Stimulated activated CD8-positive, alpha-beta memory T cell treated with anti-CD3 and anti-CD28 coated beads, Interleukin-4, amount 100 ng/mL, for 24 hours (primary cell): ENCODE data around the gene NME2.
"Not testable (repeated sequence)": the region's sequence is repeated elsewhere in the genome, so short reads cannot be mapped to it uniquely, and the experiment has no call there.

Source experiments
- DNase-seq: peaks from one replicate; pipeline ENCODE4 v3.0.0-alpha.2; 2020; ENCODE audit warnings: low read depth

Gene NME2

DNA sequence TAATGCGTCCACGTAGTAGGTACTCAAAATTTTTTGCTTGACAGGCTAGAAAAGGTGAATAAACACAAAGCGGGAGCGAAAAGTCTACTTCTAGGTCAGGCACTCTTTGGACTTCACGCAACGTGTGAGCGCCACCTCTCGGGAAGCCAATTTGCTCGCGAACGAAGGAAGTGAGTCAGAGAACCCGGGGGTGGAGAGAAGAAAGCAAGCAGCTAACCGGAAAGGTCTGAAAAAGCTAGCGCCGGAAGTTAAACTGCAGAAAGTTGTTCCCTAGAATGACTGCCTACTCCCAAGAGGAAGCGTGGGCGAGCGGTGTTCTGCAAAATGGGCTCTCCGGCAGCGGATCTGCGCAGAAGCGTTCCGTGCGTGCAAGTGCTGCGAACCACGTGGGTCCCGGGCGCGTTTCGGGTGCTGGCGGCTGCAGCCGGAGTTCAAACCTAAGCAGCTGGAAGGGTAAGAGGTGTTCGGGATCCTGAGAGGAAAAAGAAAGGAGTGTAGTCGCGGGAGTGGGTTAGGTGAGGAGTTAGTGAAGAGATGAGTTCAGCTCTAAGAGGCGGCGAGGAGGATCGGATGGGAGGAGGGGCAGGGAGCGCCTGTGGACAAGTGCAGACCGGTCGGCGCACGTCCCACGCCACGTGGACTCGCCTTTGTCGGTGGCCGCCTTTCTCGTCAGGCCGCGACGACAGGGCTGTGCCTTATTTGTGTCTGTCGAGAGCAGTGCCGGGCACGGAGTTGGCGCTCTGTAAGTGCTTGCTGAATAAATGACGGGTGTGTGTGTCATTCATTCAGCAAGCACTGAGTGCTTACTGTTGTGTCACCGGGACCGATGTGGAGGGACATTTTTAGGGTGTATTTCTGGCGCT lies 12.8 kb upstream of the NME2 start, which contains the start of gene NME1:
Gene NME1, plus strand, starts transcription at position 350 of the 863 bp plus-strand sequence. CDS start 2,096 bp downstream, outside the sequence.
- peak; percentile 94 for DNase-seq

- no peak for DNase-seq
These were observed 12.0 kb upstream of the NME2 start for GRCh38 chr17:51154176-51154575.

- DNase-seq: no peak
These were observed 10.8 kb upstream of the NME2 start for GRCh38 chr17:51155416-51155815.

GRCh38 chr17:51159604-51160003 lies 6.6 kb upstream of the NME2 start:
- DNase-seq: no peak

DNA sequence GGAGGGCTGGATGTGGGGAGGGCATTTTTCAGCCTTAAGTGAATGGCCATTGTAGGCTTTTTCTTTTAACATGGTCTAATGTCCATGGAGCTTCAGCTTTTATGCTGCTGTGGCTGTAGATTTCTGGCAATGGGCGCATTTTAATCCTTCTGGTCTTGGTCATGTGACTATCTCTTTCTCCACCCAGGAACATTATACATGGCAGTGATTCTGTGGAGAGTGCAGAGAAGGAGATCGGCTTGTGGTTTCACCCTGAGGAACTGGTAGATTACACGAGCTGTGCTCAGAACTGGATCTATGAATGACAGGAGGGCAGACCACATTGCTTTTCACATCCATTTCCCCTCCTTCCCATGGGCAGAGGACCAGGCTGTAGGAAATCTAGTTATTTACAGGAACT lies 4.7 kb upstream of the NME2 start:
- DNase-seq: no peak

GRCh38 chr17:51164911-51165679 lies 1.1 kb upstream of the NME2 start:
- no peak for DNase-seq

DNA sequence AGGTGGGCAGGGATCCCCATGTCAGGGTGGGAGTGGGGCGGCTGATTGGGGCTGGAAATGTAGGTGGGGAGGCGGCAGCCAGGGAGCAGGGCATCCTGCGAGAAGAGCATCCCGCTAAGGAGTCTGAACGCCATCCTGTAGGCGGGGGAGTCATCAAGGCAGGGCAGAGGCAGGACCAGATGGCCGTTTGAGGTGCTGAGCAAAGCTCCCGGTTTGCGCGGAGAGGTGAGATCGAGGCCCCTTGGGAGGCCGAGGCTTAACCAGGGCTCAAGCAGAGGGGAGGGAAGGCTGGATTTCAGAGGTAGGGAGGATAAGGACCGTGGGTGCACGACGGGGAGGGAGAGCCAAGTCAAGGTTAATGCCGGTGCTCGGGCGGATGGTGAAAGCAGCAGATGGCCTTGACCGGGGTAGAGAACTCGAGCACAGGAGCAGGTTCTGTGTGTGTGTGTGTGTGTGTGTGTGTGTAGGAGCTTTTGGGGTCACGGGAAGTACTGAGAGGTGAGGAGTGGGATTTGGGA lies 472 bp upstream of the NME2 start:
- DNase-seq: peak; percentile 4

GRCh38 chr17:51166987-51167931 lies 1.0 kb downstream of the NME2 start:
- peak; percentile 55 for DNase-seq

GRCh38 chr17:51169340-51169739 lies 3.1 kb downstream of the NME2 start:
- no peak for DNase-seq

DNA sequence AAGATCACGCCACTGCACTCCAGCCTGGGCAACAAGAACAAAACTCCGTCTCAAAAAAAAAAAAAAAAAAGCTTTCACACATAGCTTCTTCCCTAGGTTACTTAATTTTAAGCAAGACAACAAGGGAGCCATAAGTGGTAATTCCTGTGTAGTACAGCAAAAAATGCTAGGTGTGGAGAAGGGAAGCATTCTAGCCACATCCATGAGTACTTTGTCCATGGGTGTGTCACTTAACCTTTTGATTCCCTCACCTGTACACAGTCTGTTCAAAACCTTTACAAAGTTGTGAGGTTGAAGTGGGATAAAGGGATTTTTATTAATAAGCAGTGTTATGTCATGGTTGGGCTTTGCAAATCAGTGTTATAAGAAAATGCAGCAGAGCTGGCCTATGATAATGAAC lies 4.5 kb downstream of the NME2 start:
- no peak for DNase-seq

DNA sequence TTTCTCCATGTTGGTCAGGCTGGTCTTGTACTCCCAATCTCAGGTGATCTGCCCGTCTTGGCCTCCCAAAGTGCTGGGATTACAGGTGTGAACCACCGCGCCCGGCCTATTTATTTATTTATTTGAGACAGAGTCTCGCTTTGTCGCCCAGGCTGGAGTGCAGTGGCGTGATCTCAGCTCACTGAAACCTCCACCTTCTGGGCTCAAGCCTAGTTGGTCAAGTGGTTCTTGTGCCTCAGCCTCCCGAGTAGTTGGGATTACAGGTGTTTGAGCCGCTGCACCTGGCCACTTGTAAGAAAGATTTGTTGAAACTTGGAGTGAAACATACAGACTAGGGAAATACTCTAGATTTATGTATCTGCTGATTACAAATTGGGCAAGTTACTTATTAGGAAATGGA lies 5.8 kb downstream of the NME2 start:
- not testable (repeated sequence) for DNase-seq

GRCh38 chr17:51180486-51180885 lies 14.3 kb downstream of the NME2 start:
- DNase-seq: no peak

- no peak for DNase-seq
These were observed 17.9 kb downstream of the NME2 start for GRCh38 chr17:51184124-51184523.

DNA sequence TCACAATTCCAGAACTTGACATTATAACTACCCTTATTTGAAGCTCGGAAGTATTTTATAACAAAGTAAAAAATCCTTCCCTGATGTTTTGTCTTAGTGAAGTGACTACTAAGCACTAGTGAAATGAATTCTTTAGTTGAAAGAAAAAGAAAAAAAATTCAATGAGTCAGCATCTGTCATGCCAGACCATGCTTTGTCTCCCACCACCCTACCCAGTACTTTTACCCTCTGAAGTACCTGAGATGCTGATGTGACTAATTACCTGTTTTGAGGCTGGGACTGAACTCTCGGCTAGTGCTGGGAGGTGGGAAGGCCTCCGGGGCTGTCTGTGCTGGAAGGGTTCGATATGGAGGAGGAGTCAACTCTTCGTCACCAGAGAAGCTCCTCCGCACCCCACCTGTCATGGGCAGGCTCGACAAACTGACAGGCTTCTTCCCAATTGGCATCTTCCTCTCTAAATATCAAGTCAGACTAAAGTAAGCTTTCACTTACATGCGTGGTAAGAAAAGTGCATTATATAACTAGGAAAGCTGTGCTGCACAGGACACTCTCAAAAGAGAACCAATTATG lies 19.6 kb downstream of the NME2 start:
- DNase-seq: no peak

GRCh38 chr17:51188271-51188833 lies 22.1 kb downstream of the NME2 start:
- DNase-seq: no peak

- DNase-seq: no peak
These were observed 23.0 kb downstream of the NME2 start for GRCh38 chr17:51189162-51189561.

DNA sequence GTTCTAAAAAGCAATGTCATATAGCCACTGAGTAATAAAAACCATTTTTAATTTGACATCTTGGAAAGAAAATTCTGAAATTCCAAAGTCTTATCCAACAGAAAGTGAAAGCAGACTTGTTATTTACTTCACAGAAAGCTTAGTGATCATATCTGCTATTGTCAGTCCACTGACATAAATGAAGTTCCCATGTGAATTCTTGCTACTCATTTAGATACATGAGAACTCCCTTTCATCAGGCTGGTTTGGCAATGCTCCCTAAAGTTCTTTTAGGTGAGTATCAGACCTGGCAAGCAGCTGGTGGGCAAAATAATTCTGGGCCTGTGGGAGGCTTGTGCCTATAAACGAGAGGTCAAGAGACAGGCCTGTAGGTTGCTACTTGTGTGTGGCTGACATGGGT lies 23.4 kb downstream of the NME2 start:
- no peak for DNase-seq

GRCh38 chr17:51191895-51192294 lies 25.7 kb downstream of the NME2 start:
- no peak for DNase-seq

- DNase-seq: no peak
These were observed 31.5 kb downstream of the NME2 start for GRCh38 chr17:51197754-51198153.

DNA sequence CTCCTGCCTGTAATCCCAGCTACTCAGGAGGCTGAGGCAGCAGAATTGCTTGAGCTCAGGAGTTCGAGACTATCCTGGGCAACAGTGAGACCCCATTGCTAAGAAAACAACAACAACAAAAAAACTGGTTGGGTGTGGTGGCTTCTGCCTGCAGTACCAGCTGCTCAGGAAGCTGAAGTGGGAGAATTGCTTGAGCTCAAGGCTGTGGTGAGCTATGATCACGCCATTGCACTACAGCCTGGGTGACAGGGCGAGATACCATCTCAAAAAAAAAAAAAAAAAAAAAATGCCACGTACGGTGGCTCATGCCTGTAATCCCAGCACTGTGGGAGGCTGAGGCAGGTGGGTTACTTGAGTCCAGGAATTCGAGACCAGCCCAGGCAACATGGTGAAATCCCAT lies 34.1 kb downstream of the NME2 start:
- DNase-seq: no peak

GRCh38 chr17:51200846-51201245 lies 34.6 kb downstream of the NME2 start:
- DNase-seq: no peak
